Measurements from ENCODE around the gene GCHFR.

Gene GCHFR

GRCh38 chr15:40759961-40760360 lies 3.9 kb upstream of the GCHFR start:
- Histone ChIP-seq H3K9me3 (ENCODE audit: control insufficient read depth, low read length) (no peaks in the 10 kb centered on the region), H3K27me3 (ENCODE audit: control insufficient read depth, insufficient read depth, low read length) (no peaks in the 10 kb centered on the region), H3K9ac (ENCODE audit: low read length) (no peak overlapping the region)

GRCh38 chr15:40762919-40763800 lies 708 bp upstream of the GCHFR start:
- Histone ChIP-seq H3K27me3 (ENCODE audit: control insufficient read depth, insufficient read depth, low read length) (no peaks in the 10 kb centered on the region), H3K9me3 (ENCODE audit: control insufficient read depth, low read length) (no peaks in the 10 kb centered on the region), H3K36me3 (ENCODE audit: control insufficient read depth, insufficient read depth, low read length) (no peaks in the 10 kb centered on the region), H3K4me1 (ENCODE audit: control insufficient read depth, insufficient read depth, low read length) (peaks cover 53% of the 10 kb centered on the region), H3K4me3 (ENCODE audit: low read length) (peak overlapping the region; percentile 38), H3K9ac (ENCODE audit: low read length) (peak overlapping the region; percentile 66)

More at GRCh38 chr15:40759961-40760360, 3.9 kb upstream of the GCHFR start:
- Histone ChIP-seq H3K4me1 (ENCODE audit: control insufficient read depth, insufficient read depth, low read length) (peaks cover 21% of the 10 kb centered on the region), H3K4me3 (ENCODE audit: low read length) (no peak overlapping the region), H3K36me3 (ENCODE audit: control insufficient read depth, insufficient read depth, low read length) (no peaks in the 10 kb centered on the region)

- Histone ChIP-seq H3K36me3 (ENCODE audit: control insufficient read depth, insufficient read depth, low read length) (no peaks in the 10 kb centered on the region), H3K4me1 (ENCODE audit: control insufficient read depth, insufficient read depth, low read length) (peaks cover 68% of the 10 kb centered on the region), H3K9me3 (ENCODE audit: control insufficient read depth, low read length) (no peaks in the 10 kb centered on the region), H3K27me3 (ENCODE audit: control insufficient read depth, insufficient read depth, low read length) (no peaks in the 10 kb centered on the region), H3K4me3 (ENCODE audit: low read length) (peak overlapping the region; percentile 38), H3K9ac (ENCODE audit: low read length) (peak overlapping the region; percentile 66)
Observed at GRCh38 chr15:40764629-40765103, 798 bp downstream of the GCHFR start.

- H3K36me3 ChIP-seq (ENCODE audit: control insufficient read depth, insufficient read depth, low read length), result no peaks in the 10 kb centered on the region
- H3K27me3 ChIP-seq (ENCODE audit: control insufficient read depth, insufficient read depth, low read length), result no peaks in the 10 kb centered on the region
- peaks cover 81% of the 10 kb centered on the region for H3K4me1 ChIP-seq (ENCODE audit: control insufficient read depth, insufficient read depth, low read length)
- no peaks in the 10 kb centered on the region for H3K9me3 ChIP-seq (ENCODE audit: control insufficient read depth, low read length)
- no peak overlapping the region for H3K4me3 ChIP-seq (ENCODE audit: low read length)
- no peak overlapping the region for H3K9ac ChIP-seq (ENCODE audit: low read length)
Observed at GRCh38 chr15:40766194-40766815, 2.4 kb downstream of the GCHFR start.

- Histone ChIP-seq H3K9me3 (ENCODE audit: control insufficient read depth, low read length) (no peaks in the 10 kb centered on the region), H3K36me3 (ENCODE audit: control insufficient read depth, insufficient read depth, low read length) (no peaks in the 10 kb centered on the region), H3K27me3 (ENCODE audit: control insufficient read depth, insufficient read depth, low read length) (no peaks in the 10 kb centered on the region), H3K4me3 (ENCODE audit: low read length) (no peak overlapping the region), H3K9ac (ENCODE audit: low read length) (peak overlapping the region; percentile 9), H3K4me1 (ENCODE audit: control insufficient read depth, insufficient read depth, low read length) (peaks cover 81% of the 10 kb centered on the region)
Observed at GRCh38 chr15:40766906-40767837, 3.3 kb downstream of the GCHFR start.

- H3K9me3 ChIP-seq (ENCODE audit: control insufficient read depth, low read length), result no peaks in the 10 kb centered on the region
- H3K4me1 ChIP-seq (ENCODE audit: control insufficient read depth, insufficient read depth, low read length), result peaks cover 75% of the 10 kb centered on the region
- H3K4me3 ChIP-seq (ENCODE audit: low read length), result no peak overlapping the region
- H3K27me3 ChIP-seq (ENCODE audit: control insufficient read depth, insufficient read depth, low read length), result no peaks in the 10 kb centered on the region
- H3K36me3 ChIP-seq (ENCODE audit: control insufficient read depth, insufficient read depth, low read length), result no peaks in the 10 kb centered on the region
- peak overlapping the region; percentile 9 for H3K9ac ChIP-seq (ENCODE audit: low read length)
Observed at GRCh38 chr15:40767838-40768500, 4.1 kb downstream of the GCHFR start.

- no peaks in the 10 kb centered on the region for H3K27me3 ChIP-seq (ENCODE audit: control insufficient read depth, insufficient read depth, low read length)
- H3K36me3 ChIP-seq (ENCODE audit: control insufficient read depth, insufficient read depth, low read length), result peaks cover 5% of the 10 kb centered on the region
- peaks cover 67% of the 10 kb centered on the region for H3K4me1 ChIP-seq (ENCODE audit: control insufficient read depth, insufficient read depth, low read length)
- no peak overlapping the region for H3K4me3 ChIP-seq (ENCODE audit: low read length)
- peak overlapping the region; percentile 52 for H3K9ac ChIP-seq (ENCODE audit: low read length)
- no peaks in the 10 kb centered on the region for H3K9me3 ChIP-seq (ENCODE audit: control insufficient read depth, low read length)
Observed at GRCh38 chr15:40768521-40769273, 4.8 kb downstream of the GCHFR start.

- Histone ChIP-seq H3K9me3 (ENCODE audit: control insufficient read depth, low read length) (no peaks in the 10 kb centered on the region), H3K4me3 (ENCODE audit: low read length) (no peak within 1 kb of the TSS)
Observed at GRCh38 chr15:40769274-40770146, 5.6 kb downstream of the GCHFR start, which contains the start of gene C15orf62. C15orf62 (plus strand) TSS chr15:40769980; CDS start chr15:40770496, 516 bp downstream.

GRCh38 chr15:40770147-40770721 lies 6.4 kb downstream of the GCHFR start:
- Histone ChIP-seq H3K4me1 (ENCODE audit: control insufficient read depth, insufficient read depth, low read length) (peaks cover 58% of the 10 kb centered on the region), H3K27me3 (ENCODE audit: control insufficient read depth, insufficient read depth, low read length) (no peaks in the 10 kb centered on the region), H3K9ac (ENCODE audit: low read length) (peak overlapping the region; percentile 26), H3K9me3 (ENCODE audit: control insufficient read depth, low read length) (no peaks in the 10 kb centered on the region), H3K36me3 (ENCODE audit: control insufficient read depth, insufficient read depth, low read length) (peaks cover 18% of the 10 kb centered on the region), H3K4me3 (ENCODE audit: low read length) (no peak overlapping the region)

More at GRCh38 chr15:40769274-40770146, 5.6 kb downstream of the GCHFR start, which contains the start of gene C15orf62:
- peak within 1 kb of the TSS; percentile 52 for H3K9ac ChIP-seq (ENCODE audit: low read length)
- H3K4me1 ChIP-seq (ENCODE audit: control insufficient read depth, insufficient read depth, low read length), result peaks cover 65% of the 10 kb centered on the region
- H3K36me3 ChIP-seq (ENCODE audit: control insufficient read depth, insufficient read depth, low read length), result peaks cover 11% of the 10 kb centered on the region
- no peaks in the 10 kb centered on the region for H3K27me3 ChIP-seq (ENCODE audit: control insufficient read depth, insufficient read depth, low read length)

GRCh38 chr15:40771242-40771641 lies 7.4 kb downstream of the GCHFR start:
- no peaks in the 10 kb centered on the region for H3K27me3 ChIP-seq (ENCODE audit: control insufficient read depth, insufficient read depth, low read length)
- no peaks in the 10 kb centered on the region for H3K9me3 ChIP-seq (ENCODE audit: control insufficient read depth, low read length)
- no peak overlapping the region for H3K9ac ChIP-seq (ENCODE audit: low read length)
- H3K4me1 ChIP-seq (ENCODE audit: control insufficient read depth, insufficient read depth, low read length), result peaks cover 56% of the 10 kb centered on the region
- H3K4me3 ChIP-seq (ENCODE audit: low read length), result no peak overlapping the region
- H3K36me3 ChIP-seq (ENCODE audit: control insufficient read depth, insufficient read depth, low read length), result peaks cover 24% of the 10 kb centered on the region
